Natural killer cell (primary cell): ENCODE results near the gene NRXN3. TPM values are rescaled to one million over a fixed set of nuclear protein-coding genes. Genes with fewer than 3 reads are reported as not detected.

Source experiments
- ATAC-seq, 3 donors: fragments of 150-1000 bp in 2 of 3; fragments of 200-7000 bp in 1 of 3; cut with Tn5 transposase; 1 replicate in 1 of 3; 2 replicates in 2 of 3; pipeline ENCODE4 v1.10.0; 2021; ENCODE audit warnings: mild to moderate bottlenecking in 2 of 3, moderate library complexity in 2 of 3
- DNase-seq, 2 donors: peaks; one replicate each; pipeline versions ENCODE4 v3.0.0 to v3.0.0-alpha.2; 2013 to 2021; ENCODE audit warnings: mixed read lengths in 1 of 2
- H3K27ac ChIP-seq: one replicate; pipeline ENCODE4 v1.5.1; 2013; ENCODE audit warnings: mild to moderate bottlenecking, low read length
- H3K27me3 ChIP-seq: one replicate; pipeline ENCODE4 v1.6.1; 2013; ENCODE audit warnings: low read length; ENCODE audit not compliant: control insufficient read depth, insufficient read depth
- H3K36me3 ChIP-seq: one replicate; pipeline ENCODE4 v1.6.1; 2013; ENCODE audit warnings: low read length; ENCODE audit not compliant: control insufficient read depth, insufficient read depth
- H3K4me1 ChIP-seq: one replicate; pipeline ENCODE4 v1.6.1; 2013; ENCODE audit warnings: low read length; ENCODE audit not compliant: control insufficient read depth, insufficient read depth
- H3K4me3 ChIP-seq: one replicate; pipeline ENCODE4 v1.5.1; 2013; ENCODE audit warnings: low read length
- H3K9me3 ChIP-seq: one replicate; pipeline ENCODE4 v1.6.1; 2013; ENCODE audit warnings: low read length; ENCODE audit not compliant: control insufficient read depth, insufficient read depth
- H3K27ac Mint-ChIP-seq, 2 donors: one replicate each; pipeline ENCODE4 v1.8.0; 2022; ENCODE audit warnings: mild to moderate bottlenecking in 2 of 2, mixed read lengths in 2 of 2, moderate library complexity in 1 of 2
- H3K27me3 Mint-ChIP-seq, 2 donors: one replicate each; pipeline ENCODE4 v1.8.0; 2022; ENCODE audit warnings: low read depth in 2 of 2, mixed read lengths in 2 of 2
- H3K36me3 Mint-ChIP-seq: one replicate; pipeline ENCODE4 v1.8.0; 2022; ENCODE audit warnings: mixed read lengths
- H3K4me1 Mint-ChIP-seq, 2 donors: one replicate each; pipeline ENCODE4 v1.8.0; 2022; ENCODE audit warnings: mixed read lengths in 2 of 2
- H3K4me3 Mint-ChIP-seq: one replicate; pipeline ENCODE4 v1.8.0; 2022; ENCODE audit warnings: mild to moderate bottlenecking, moderate library complexity, mixed read lengths
- H3K9me3 Mint-ChIP-seq, 2 donors: one replicate each; pipeline ENCODE4 v1.8.0; 2022; ENCODE audit warnings: mixed read lengths in 2 of 2
- WGBS: methylation state at CpG from one replicate; pipeline ENCODE4 v1.1.7; 2013; ENCODE audit warnings: missing lambda C conversion rate; ENCODE audit not compliant: insufficient coverage; 5-methylcytosine and 5-hydroxymethylcytosine counted together
- intact Hi-C: fragments of 100-400 bp; cut with micrococcal nuclease; formaldehyde crosslinking; loops from one replicate; pipeline ENCODE4 v1.14.2; 2022
- total RNA-seq, 4 donors: library from RNA; stranded (reverse); fragments of 120-200 nt in 1 of 4; gene quantifications; one replicate each; pipeline versions ENCODE4 v1.2.3 to v1.2.4, GENCODE V29; 2013 to 2022
- TF ChIP-seq, protein P1 (sequence below): fragments of 200-600 bp; IDR thresholded peaks from one replicate; pipeline ENCODE4 v1.8.0; 2022; ENCODE audit warnings: antibody characterized with exemption

The NRXN3 gene
- total RNA-seq, 3 donors from 2014 or later (not counting 1 experiment from before 2014, with no cell fraction given) = not detected

DNA sequence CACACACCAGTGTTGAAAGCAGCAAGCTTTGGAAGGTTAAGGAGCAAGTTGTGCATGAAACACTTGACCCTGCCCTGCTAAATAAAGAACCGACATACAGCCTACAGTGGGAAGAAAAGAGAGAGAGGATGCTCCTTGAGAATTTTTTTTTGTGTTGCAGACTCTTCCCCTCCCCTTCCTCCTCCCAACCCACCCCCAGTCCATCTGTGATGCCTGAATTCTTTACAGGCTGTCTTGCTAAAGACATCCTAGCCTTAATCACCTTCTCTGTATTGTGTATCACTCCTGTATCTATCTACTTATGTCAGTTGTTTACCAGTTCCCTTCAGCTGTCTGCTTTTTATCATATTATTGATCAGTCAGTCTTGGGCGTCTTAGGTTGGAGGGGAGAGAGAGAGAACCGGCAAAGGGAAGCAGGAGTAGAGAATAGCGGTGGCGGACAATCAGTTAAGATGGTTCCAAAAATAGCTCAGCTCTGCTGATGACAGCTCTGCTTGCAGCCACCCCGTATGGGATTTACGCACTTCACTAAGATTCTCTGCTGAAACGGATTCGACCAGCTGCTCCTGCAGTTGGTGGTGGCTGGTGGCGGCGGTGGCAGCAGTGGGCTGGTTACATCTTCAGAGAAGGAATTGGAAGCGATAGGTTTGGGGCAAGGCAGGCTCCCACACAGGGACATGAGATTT, 664.7 kb downstream of the NRXN3 start:
- Mint-ChIP-seq H3K36me3 (no peaks in the 10 kb centered on the region), H3K27me3 (peaks cover 0 to 5% of the 10 kb centered on the region in 2 donors), H3K4me3 (no peak overlapping the region), H3K9me3 (peaks cover 2% of the 10 kb centered on the region in 2 donors), H3K4me1 (no peaks in the 10 kb centered on the region), H3K27ac (no peak overlapping the region)
- no peak for ATAC-seq
- intact Hi-C loops = no loop called here
- H3K27ac ChIP-seq = no peak overlapping the region
- TF ChIP-seq, protein P1, sequence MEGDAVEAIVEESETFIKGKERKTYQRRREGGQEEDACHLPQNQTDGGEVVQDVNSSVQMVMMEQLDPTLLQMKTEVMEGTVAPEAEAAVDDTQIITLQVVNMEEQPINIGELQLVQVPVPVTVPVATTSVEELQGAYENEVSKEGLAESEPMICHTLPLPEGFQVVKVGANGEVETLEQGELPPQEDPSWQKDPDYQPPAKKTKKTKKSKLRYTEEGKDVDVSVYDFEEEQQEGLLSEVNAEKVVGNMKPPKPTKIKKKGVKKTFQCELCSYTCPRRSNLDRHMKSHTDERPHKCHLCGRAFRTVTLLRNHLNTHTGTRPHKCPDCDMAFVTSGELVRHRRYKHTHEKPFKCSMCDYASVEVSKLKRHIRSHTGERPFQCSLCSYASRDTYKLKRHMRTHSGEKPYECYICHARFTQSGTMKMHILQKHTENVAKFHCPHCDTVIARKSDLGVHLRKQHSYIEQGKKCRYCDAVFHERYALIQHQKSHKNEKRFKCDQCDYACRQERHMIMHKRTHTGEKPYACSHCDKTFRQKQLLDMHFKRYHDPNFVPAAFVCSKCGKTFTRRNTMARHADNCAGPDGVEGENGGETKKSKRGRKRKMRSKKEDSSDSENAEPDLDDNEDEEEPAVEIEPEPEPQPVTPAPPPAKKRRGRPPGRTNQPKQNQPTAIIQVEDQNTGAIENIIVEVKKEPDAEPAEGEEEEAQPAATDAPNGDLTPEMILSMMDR = no peak
- H3K27me3 ChIP-seq = no peaks in the 10 kb centered on the region
- H3K4me3 ChIP-seq = no peak overlapping the region
- no peaks in the 10 kb centered on the region for H3K4me1 ChIP-seq
- no peak for DNase-seq
- no peaks in the 10 kb centered on the region for H3K36me3 ChIP-seq
- H3K9me3 ChIP-seq = no peaks in the 10 kb centered on the region
- WGBS = 68% methylated on average over 11 of the region's 12 CpGs

DNA sequence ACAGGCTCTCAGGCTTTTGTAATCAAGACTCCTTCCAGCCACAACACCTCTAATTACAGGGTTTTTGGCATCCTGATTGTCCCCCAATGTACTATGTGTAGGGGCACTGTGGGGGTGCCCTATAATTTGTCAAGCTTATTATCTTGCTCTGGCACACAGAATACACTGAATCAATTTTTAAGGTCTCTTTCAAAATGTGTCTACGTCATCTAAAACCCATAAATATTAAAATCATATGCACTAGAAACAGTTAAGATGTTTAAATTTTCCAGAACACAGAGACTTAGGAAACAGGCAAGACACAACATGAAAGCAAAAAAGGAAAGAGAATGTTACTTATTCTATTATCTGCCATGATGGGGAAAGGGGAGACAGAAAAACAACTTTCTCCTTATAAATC, 665.7 kb downstream of the NRXN3 start:
- Histone ChIP-seq H3K27me3 (no peaks in the 10 kb centered on the region), H3K9me3 (no peaks in the 10 kb centered on the region), H3K36me3 (no peaks in the 10 kb centered on the region), H3K4me3 (no peak overlapping the region), H3K27ac (no peak overlapping the region), H3K4me1 (no peaks in the 10 kb centered on the region)
- no peak for DNase-seq
- WGBS = 75% methylated on average over 1 of the region's 1 CpG
- intact Hi-C loops = no loop called here
- Mint-ChIP-seq H3K36me3 (no peaks in the 10 kb centered on the region), H3K9me3 (peaks cover 2% of the 10 kb centered on the region in 2 donors), H3K27ac (no peak overlapping the region), H3K4me1 (no peaks in the 10 kb centered on the region), H3K4me3 (no peak overlapping the region), H3K27me3 (peaks cover 0 to 5% of the 10 kb centered on the region in 2 donors)
- no peak for ATAC-seq
- TF ChIP-seq, protein P1 = no peak

DNA sequence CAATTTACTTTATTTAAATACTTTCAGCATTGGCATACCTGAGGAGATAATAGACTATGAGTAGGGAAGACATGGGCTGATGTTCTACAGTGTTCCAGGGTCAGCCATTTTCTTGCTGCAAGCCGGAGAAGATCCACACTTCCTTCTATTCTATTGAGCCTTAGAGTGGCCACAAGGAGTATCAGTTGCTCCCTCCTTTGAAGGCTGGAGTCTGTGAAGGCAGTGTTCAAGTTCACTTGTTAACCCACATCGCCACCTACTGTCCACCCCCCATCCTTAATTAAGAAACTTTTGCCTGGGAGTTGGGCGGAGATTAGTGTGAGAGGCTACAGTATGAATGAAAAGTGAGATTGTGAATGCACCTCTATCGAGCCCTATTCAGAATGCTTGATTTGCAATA, 666.6 kb downstream of the NRXN3 start:
- no peaks in the 10 kb centered on the region for H3K27me3 ChIP-seq
- H3K27ac ChIP-seq = no peak overlapping the region
- Mint-ChIP-seq H3K4me3 (no peak overlapping the region), H3K36me3 (no peaks in the 10 kb centered on the region), H3K4me1 (no peaks in the 10 kb centered on the region), H3K9me3 (peaks cover 2% of the 10 kb centered on the region in 2 donors), H3K27ac (no peak overlapping the region), H3K27me3 (peaks cover 0 to 5% of the 10 kb centered on the region in 2 donors)
- no peak for DNase-seq
- H3K4me1 ChIP-seq = no peaks in the 10 kb centered on the region
- no peak overlapping the region for H3K4me3 ChIP-seq
- TF ChIP-seq, protein P1 = no peak
- no peaks in the 10 kb centered on the region for H3K9me3 ChIP-seq
- no peak for ATAC-seq
- 50% methylated on average over 1 of the region's 4 CpGs for WGBS
- intact Hi-C loops = no loop called here
- no peaks in the 10 kb centered on the region for H3K36me3 ChIP-seq

DNA sequence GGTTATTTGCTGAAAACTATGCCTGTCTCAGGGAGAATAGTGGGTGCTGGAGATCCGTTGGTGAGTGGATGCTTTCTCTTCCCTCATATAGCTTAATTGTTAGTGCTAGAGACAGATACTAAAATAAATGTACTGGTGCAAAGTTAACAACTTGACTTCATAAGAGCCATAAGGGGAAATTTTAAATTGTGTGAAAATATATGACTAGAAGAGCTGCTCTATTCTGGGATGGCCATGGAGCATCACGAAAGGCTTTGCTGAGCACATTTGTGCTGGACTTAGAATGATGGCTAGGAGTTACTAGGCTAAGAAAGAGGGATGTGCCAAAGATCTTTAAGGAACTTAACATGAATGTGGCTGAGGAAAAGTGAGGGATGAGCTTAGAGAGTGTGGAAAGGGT, 668.8 kb downstream of the NRXN3 start:
- TF ChIP-seq, protein P1 = no peak
- no peaks in the 10 kb centered on the region for H3K27me3 ChIP-seq
- no peaks in the 10 kb centered on the region for H3K36me3 ChIP-seq
- no peaks in the 10 kb centered on the region for H3K9me3 ChIP-seq
- Mint-ChIP-seq H3K9me3 (peaks cover 2 to 3% of the 10 kb centered on the region in 2 donors), H3K4me1 (no peaks in the 10 kb centered on the region), H3K4me3 (no peak overlapping the region), H3K36me3 (no peaks in the 10 kb centered on the region), H3K27me3 (peaks cover 0 to 5% of the 10 kb centered on the region in 2 donors), H3K27ac (no peak overlapping the region)
- intact Hi-C loops = no loop called here
- no peak overlapping the region for H3K4me3 ChIP-seq
- DNase-seq (no peak), ATAC-seq (no peak)
- no peaks in the 10 kb centered on the region for H3K4me1 ChIP-seq
- 83% methylated on average over 1 of the region's 2 CpGs for WGBS
- H3K27ac ChIP-seq = no peak overlapping the region
